IPS-20b (cell line): Measurements from ENCODE around the gene KLF18.
"Not testable (repeated sequence)": the region's sequence is repeated elsewhere in the genome, so short reads cannot be mapped to it uniquely, and the experiment has no call there.

Source experiments
- H3K27ac ChIP-seq: one replicate; pipeline ENCODE4 v1.5.1; 2013; ENCODE audit warnings: low read length
- H3K27me3 ChIP-seq: 2 replicates; pipeline ENCODE4 v1.6.1; 2013; ENCODE audit warnings: mild to moderate bottlenecking, low read length, inconsistent platforms; ENCODE audit not compliant: insufficient read depth
- H3K36me3 ChIP-seq: 2 replicates; pipeline ENCODE4 v1.6.1; 2013; ENCODE audit warnings: low read depth, mild to moderate bottlenecking, inconsistent platforms, low read length, moderate library complexity; ENCODE audit not compliant: insufficient read depth
- H3K4me1 ChIP-seq: 2 replicates; pipeline ENCODE4 v1.6.1; 2013; ENCODE audit warnings: mild to moderate bottlenecking, control low read depth, inconsistent platforms, low read length, moderate library complexity; ENCODE audit not compliant: insufficient read depth
- H3K4me3 ChIP-seq: 2 replicates; pipeline ENCODE4 v1.5.1; 2013; ENCODE audit warnings: mild to moderate bottlenecking, low read length, inconsistent platforms
- H3K9ac ChIP-seq: 2 replicates; pipeline ENCODE4 v1.6.1; 2013; ENCODE audit warnings: low read depth, mild to moderate bottlenecking, inconsistent platforms, low read length, moderate library complexity
- H3K9me3 ChIP-seq: 2 replicates; pipeline ENCODE4 v1.6.1; 2013; ENCODE audit warnings: mild to moderate bottlenecking, low read depth, low read length, inconsistent platforms; ENCODE audit not compliant: insufficient read depth

KLF18 gene

GRCh38 chr1:44118682-44119081, 22.7 kb downstream of the KLF18 start, which contains the start of gene KLF17:
Gene KLF17 (plus strand): TSS chr1:44118821. CDS start chr1:44118908, 87 bp downstream.
- H3K27me3 ChIP-seq, result no peaks in the 10 kb centered on the region
- no peaks in the 10 kb centered on the region for H3K9me3 ChIP-seq
- H3K4me3 ChIP-seq, result no peak within 1 kb of the TSS
- no peak within 1 kb of the TSS for H3K9ac ChIP-seq
- no peak within 1 kb of the TSS for H3K27ac ChIP-seq
- H3K4me1 ChIP-seq, result peaks cover 5% of the 10 kb centered on the region
- no peaks in the 10 kb centered on the region for H3K36me3 ChIP-seq

- H3K27me3 ChIP-seq, H3K9ac ChIP-seq, H3K27ac ChIP-seq: not testable (repeated sequence)
Measured at GRCh38 chr1:44117272-44117671, 24.2 kb downstream of the KLF18 start.

GRCh38 chr1:44114098-44114497, 27.3 kb downstream of the KLF18 start:
- H3K4me3 ChIP-seq, result no peak overlapping the region
- peaks cover 3% of the 10 kb centered on the region; the same call in 1 of the 2 replicates for H3K4me1 ChIP-seq
- H3K9me3 ChIP-seq, result no peaks in the 10 kb centered on the region
- no peak overlapping the region for H3K9ac ChIP-seq
- H3K36me3 ChIP-seq, result no peaks in the 10 kb centered on the region
- H3K27me3 ChIP-seq, result no peaks in the 10 kb centered on the region
- H3K27ac ChIP-seq, result no peak overlapping the region

More at GRCh38 chr1:44117272-44117671, 24.2 kb downstream of the KLF18 start:
- not testable (repeated sequence) for H3K36me3 ChIP-seq, H3K9me3 ChIP-seq, H3K4me1 ChIP-seq, H3K4me3 ChIP-seq

GRCh38 chr1:44113095-44113609, 28.3 kb downstream of the KLF18 start:
- H3K36me3 ChIP-seq, result no peaks in the 10 kb centered on the region
- H3K4me1 ChIP-seq, result peaks cover 3% of the 10 kb centered on the region; the same call in 1 of the 2 replicates
- H3K9me3 ChIP-seq, result no peaks in the 10 kb centered on the region
- no peak overlapping the region for H3K9ac ChIP-seq
- no peaks in the 10 kb centered on the region for H3K27me3 ChIP-seq
- no peak overlapping the region for H3K27ac ChIP-seq
- no peak overlapping the region for H3K4me3 ChIP-seq

DNA sequence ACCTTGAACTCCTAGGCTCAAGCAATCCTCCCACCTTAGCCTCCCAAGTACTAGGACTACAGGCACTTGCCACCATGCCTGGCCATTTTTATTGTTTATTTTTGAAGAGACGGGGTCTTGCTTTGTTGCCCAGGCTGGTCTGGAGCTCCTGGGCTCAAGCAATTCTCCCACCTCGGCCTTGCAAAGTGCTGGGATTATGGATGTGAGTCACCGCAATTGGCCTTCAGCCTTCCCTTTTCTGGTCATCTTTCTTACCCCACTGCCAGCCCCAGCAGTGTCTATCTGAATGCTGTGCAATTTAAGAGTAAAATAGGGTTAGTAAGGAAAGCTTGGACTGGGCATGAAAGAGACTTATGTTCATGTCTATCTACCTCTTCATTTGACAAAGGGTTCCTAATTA, 28.9 kb downstream of the KLF18 start:
- H3K27me3 ChIP-seq, result no peaks in the 10 kb centered on the region
- H3K4me3 ChIP-seq, result no peak overlapping the region
- H3K9ac ChIP-seq, result no peak overlapping the region
- peaks cover 3% of the 10 kb centered on the region; the same call in 1 of the 2 replicates for H3K4me1 ChIP-seq
- H3K27ac ChIP-seq, result no peak overlapping the region
- no peaks in the 10 kb centered on the region for H3K9me3 ChIP-seq
- H3K36me3 ChIP-seq, result no peaks in the 10 kb centered on the region

DNA sequence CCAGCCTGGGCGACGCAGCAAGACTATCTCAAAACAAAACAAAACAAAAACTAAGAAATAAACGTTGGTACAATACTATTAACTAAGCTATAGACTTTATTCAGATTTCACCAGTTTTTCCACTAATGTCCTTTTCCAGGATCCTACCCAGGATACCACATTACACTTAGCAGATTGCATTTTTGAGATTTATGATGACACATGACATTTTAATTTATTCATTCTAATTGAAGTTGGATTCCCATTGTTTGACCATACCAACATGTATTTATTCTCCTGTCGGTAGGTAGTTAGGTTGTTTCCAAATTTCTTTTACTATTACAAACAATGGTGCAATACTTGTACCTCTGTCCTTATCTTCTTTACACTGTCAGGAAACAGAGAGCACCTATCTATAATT, 29.6 kb downstream of the KLF18 start:
- Histone ChIP-seq H3K27me3 (no peaks in the 10 kb centered on the region), H3K36me3 (no peaks in the 10 kb centered on the region), H3K4me1 (peaks cover 3% of the 10 kb centered on the region; the same call in 1 of the 2 replicates), H3K9ac (no peak overlapping the region), H3K4me3 (no peak overlapping the region), H3K27ac (no peak overlapping the region), H3K9me3 (no peaks in the 10 kb centered on the region)

DNA sequence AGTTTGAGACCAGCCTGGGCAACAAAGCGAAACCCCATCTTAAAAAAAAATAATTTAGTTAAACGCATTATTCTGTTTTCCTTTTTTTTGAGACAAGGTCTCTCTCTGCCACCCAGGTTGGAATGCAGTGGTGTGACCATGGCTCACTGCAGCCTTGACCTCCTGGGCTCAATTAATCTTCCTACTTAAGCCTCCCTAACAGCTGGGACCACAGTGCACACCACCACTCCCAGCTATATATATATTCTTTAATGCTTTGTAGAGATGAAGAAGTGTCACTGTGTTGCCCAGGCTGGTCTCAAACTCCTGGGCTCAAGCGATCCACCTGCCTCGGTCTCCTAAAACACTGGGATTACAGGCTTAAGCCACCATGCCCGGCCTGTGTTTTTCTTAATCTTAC, 30.5 kb downstream of the KLF18 start:
- Histone ChIP-seq H3K9me3 (no peaks in the 10 kb centered on the region), H3K27ac (no peak overlapping the region), H3K4me3 (no peak overlapping the region), H3K27me3 (no peaks in the 10 kb centered on the region), H3K4me1 (peaks cover 9% of the 10 kb centered on the region), H3K36me3 (no peaks in the 10 kb centered on the region), H3K9ac (no peak overlapping the region)

DNA sequence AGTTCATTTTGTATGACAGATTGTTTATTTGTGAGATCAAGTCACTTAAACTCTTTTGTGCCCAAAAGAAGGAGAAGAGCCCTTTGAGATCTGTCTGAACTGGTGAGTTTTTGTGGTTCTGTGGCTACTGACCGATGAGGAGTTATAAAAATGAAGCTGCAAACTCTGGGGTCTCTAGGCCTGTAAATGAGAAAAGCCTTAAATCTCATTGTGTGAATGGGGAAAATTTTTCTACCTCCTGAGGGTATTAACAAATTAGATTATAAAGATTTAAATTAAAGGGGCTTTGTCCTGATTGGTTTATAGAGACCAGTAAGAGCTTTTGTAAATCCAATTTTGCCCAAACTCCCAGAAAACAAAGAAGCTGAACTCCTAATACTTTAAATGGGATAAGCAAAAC, 32.5 kb downstream of the KLF18 start:
- peaks cover 2% of the 10 kb centered on the region; the same call in 1 of the 2 replicates for H3K27me3 ChIP-seq
- peaks cover 9% of the 10 kb centered on the region for H3K4me1 ChIP-seq
- no peak overlapping the region for H3K9ac ChIP-seq
- no peaks in the 10 kb centered on the region for H3K9me3 ChIP-seq
- H3K4me3 ChIP-seq, result no peak overlapping the region
- no peak overlapping the region for H3K27ac ChIP-seq
- no peaks in the 10 kb centered on the region for H3K36me3 ChIP-seq

DNA sequence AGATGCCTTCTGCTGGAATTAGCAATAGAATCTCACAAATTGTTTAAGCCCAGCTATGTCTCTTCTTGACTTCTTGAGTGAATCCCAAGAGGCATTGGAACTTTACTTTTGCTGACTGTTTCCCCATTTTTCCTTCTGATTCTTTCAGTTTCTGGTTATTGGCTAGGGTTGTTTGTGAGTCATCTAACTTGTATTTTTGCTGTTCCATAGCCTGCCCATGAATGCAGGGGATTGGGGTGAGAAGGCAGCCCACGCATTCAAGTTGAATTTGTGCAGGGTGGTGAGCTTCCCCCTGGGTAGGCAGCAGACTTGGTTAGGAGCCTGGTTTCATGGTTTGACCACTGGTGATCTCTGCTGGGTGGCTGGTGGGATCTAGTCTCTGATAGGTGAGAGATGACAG, 33.2 kb downstream of the KLF18 start:
- H3K4me3 ChIP-seq, result no peak overlapping the region
- H3K9me3 ChIP-seq, result no peaks in the 10 kb centered on the region
- peaks cover 6% of the 10 kb centered on the region; the same call in 1 of the 2 replicates for H3K27me3 ChIP-seq
- H3K36me3 ChIP-seq, result no peaks in the 10 kb centered on the region
- no peak overlapping the region for H3K9ac ChIP-seq
- no peak overlapping the region for H3K27ac ChIP-seq
- H3K4me1 ChIP-seq, result peaks cover 7% of the 10 kb centered on the region

GRCh38 chr1:44105810-44106209, 35.6 kb downstream of the KLF18 start:
- Histone ChIP-seq H3K9me3 (no peaks in the 10 kb centered on the region), H3K4me3 (no peak overlapping the region), H3K27me3 (peaks cover 6% of the 10 kb centered on the region; the same call in 1 of the 2 replicates), H3K9ac (no peak overlapping the region), H3K4me1 (peaks cover 6% of the 10 kb centered on the region), H3K27ac (no peak overlapping the region), H3K36me3 (no peaks in the 10 kb centered on the region)

DNA sequence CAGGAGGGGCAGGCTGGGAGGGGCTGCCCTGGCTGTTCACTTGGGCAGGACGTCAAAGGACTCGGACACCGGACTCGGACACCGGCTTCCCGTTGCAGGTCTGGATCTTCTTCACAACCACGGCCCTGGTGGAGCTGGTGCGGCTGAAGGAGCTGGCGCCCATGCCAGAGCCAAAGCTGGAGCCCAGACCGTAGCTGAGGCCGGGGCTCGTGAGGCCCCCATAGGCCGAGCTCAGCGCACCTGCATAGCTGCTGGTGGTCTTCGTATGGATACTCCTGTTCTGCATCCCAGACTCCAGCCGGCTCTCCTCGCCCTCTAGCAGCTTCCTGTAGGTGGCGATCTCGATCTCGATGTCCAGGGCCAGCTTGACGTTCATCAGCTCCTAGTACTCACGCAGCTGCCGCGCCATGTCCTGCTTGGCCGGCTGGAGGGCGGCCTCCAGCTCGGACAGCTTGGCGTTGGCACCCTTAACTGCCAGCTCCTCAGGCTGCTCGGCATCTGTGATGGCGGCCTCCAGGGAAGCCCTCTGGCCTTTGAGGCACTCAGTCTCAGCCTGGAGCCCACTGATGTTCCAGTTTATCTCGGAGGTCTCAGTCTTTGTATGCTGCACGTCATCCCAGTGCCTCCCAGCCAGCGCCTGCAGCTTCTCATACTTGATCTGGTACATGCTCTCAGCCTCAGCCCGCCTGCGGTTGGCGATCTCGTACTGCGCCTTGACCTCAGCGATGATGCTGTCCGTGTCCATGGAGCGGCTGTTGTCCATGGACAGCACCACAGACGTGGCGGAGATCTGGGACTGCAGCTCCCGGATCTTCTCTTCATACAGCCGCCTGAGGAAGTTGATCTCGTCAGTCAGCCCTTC, 37.9 kb downstream of the KLF18 start:
- Histone ChIP-seq H3K4me1 (peaks cover 6% of the 10 kb centered on the region), H3K27ac (no peak overlapping the region), H3K9ac (no peak overlapping the region), H3K4me3 (no peak overlapping the region), H3K27me3 (peaks cover 6% of the 10 kb centered on the region; the same call in 1 of the 2 replicates), H3K36me3 (no peaks in the 10 kb centered on the region), H3K9me3 (no peaks in the 10 kb centered on the region)

- Histone ChIP-seq H3K9me3 (no peaks in the 10 kb centered on the region), H3K9ac (no peak overlapping the region), H3K27me3 (peaks cover 6% of the 10 kb centered on the region; the same call in 1 of the 2 replicates), H3K36me3 (no peaks in the 10 kb centered on the region), H3K4me3 (no peak overlapping the region), H3K4me1 (peaks cover 1% of the 10 kb centered on the region), H3K27ac (no peak overlapping the region)
Measured at GRCh38 chr1:44101328-44101727, 40.1 kb downstream of the KLF18 start.
